HAP-1 (cell line): ENCODE results near the gene BCKDHB.
A peak's percentile ranks its signal among the peaks of the same experiment; 100 is the strongest.
"Not testable (repeated sequence)": the region's sequence is repeated elsewhere in the genome, so short reads cannot be mapped to it uniquely, and the experiment has no call there.

ENCODE experiments used
- DNase-seq, 2 experiments: peaks; one replicate each; pipeline ENCODE4 v3.0.0-alpha.2; 2016 to 2020; ENCODE audit warnings: low spot score in 2 of 2
- H3K27me3 ChIP-seq: fragments of 250-450 bp; sonication (Bioruptor Pico); 2 replicates; pipeline ENCODE4 v1.5.1; 2020; ENCODE audit warnings: low read depth, mild to moderate bottlenecking, moderate library complexity
- H3K36me3 ChIP-seq: fragments of 250-450 bp; sonication (Bioruptor Pico); replicated peaks from 2 replicates; pipeline ENCODE4 v1.5.1; 2020; ENCODE audit warnings: mild to moderate bottlenecking
- H3K4me1 ChIP-seq: fragments of 250-450 bp; sonication (Bioruptor Pico); 2 replicates; pipeline ENCODE4 v1.5.1; 2020; ENCODE audit warnings: mild to moderate bottlenecking
- H3K4me3 ChIP-seq: fragments of 250-450 bp; sonication (Bioruptor Pico); 2 replicates; pipeline ENCODE4 v1.5.1; 2020; ENCODE audit warnings: mild to moderate bottlenecking, moderate library complexity
- H3K9me3 ChIP-seq: fragments of 250-450 bp; sonication (Bioruptor Pico); 2 replicates; pipeline ENCODE4 v1.5.1; 2020; ENCODE audit warnings: mild to moderate bottlenecking, moderate library complexity
- in situ Hi-C: fragments of 300-500 bp; cut with MboI; formaldehyde crosslinking; loops from 3 replicates; pipeline ENCODE4 v1.14.3; 2020; ENCODE audit warnings: low sequenced_read_pairs, inconsistent platforms, mixed read lengths

The BCKDHB gene

DNA sequence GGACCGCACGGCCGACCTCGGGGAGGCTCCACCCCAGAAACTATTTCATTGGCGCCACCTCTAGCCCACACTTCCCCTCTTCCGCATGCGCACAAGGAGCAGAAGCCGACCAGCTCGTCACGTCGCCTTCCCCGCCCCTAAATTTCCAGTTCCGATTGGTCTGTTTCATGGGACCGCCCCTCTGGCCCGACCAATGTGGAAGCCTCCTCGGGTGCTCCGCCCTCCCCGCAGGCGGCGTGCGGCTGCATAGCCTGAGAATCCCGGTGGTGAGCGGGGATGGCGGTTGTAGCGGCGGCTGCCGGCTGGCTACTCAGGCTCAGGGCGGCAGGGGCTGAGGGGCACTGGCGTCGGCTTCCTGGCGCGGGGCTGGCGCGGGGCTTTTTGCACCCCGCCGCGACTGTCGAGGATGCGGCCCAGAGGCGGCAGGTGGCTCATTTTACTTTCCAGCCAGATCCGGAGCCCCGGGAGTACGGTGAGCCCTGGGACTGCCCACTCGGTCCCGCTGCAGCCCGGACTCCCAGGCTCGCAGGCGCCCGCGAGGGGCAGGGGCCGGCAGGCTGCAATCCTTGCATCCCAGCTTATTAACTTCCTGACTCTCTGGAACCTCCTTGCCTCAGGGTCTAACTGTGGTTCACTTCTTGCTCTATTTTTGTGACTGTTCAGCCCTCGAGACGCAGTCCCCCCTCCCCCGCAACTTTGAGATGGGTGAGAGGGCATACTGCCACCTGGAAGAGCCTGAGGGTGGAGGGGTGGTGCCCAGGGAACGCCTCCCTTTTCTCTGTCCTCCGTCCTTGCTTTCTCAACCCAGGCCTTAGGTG lies at the start of gene BCKDHB:
TSS of gene BCKDHB (plus strand) at position 254 of the 818 bp plus-strand sequence. CDS start at position 277, 23 bp downstream.
- Histone ChIP-seq H3K4me3 (peak within 1 kb of the TSS; percentile 93), H3K9me3 (no peaks in the 10 kb centered on the region), H3K36me3 (0 out of 2 replicates have a peak, but pooled peaks cover 2% of the 10 kb centered on the region), H3K4me1 (peaks cover 7% of the 10 kb centered on the region), H3K27me3 (peaks cover 3% of the 10 kb centered on the region; the same call in 1 of the 2 replicates)
- in situ Hi-C loops: no loop called here
- DNase-seq: peak; percentile 94 to 99

DNA sequence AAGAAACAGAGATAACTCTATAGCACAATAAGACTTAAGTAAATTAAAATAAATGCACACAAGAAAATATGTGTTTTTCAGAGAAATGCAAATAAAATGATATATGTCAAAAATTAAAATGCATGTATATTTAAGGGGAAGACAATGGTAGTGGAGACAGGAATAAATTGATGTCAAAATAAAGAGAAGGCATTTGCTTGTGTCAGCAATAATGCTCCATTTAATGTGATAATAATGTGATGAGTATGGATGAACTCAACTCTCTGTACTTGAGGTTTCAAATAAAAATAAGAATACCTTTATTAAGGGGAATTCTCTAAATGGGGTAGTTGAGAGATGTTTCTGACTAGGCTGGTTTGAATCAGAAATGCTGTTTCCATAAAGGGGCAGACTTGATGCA lies 45.7 kb upstream of the BCKDHB start:
- Histone ChIP-seq H3K4me1 (no peaks in the 10 kb centered on the region), H3K9me3 (no peaks in the 10 kb centered on the region), H3K36me3 (no peaks in the 10 kb centered on the region), H3K27me3 (no peaks in the 10 kb centered on the region), H3K4me3 (no peak overlapping the region)
- no peak for DNase-seq
- in situ Hi-C loops: no loop called here

DNA sequence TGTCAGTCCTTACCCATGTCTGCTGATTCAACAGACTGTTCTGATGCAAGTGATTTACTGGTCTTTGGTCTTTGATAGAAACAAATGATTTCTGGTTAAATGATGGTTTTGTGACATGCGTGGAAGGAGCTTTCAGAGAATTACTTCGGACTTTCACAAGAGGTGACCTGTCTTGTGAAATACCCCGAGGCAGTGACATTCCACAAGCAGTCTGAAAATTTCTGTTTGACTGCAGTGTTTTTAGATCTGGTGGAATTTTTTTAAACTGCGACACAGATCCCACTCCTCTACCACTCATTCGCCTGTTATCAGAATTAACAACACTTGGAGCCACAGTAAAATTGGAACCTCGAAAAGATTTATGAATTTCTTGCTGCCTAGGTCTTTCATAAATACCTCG lies 38.3 kb upstream of the BCKDHB start:
- H3K36me3 ChIP-seq, DNase-seq, H3K9me3 ChIP-seq, H3K4me1 ChIP-seq, in situ Hi-C loops, H3K27me3 ChIP-seq, H3K4me3 ChIP-seq: not testable (repeated sequence)

DNA sequence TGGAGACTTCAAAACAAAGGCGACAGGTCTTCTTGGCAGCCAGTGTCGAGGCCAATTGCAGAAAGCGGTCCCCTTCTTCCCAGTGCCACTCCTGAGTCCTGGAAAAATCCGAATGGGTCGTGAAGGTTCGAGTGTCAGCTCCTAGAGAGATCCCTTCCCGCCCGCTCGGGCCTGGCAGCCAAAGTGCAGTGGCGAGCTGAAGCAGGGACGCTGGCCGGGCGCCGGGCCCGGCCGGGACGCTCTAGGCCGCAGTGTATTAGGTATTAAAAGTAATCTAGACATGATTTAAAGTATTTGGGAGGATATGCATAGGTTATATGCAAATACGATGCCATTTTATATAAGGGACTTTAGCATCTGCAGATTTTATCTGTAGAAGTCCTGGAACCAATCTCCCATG lies 36.0 kb upstream of the BCKDHB start:
- H3K9me3 ChIP-seq, H3K4me3 ChIP-seq, in situ Hi-C loops, H3K36me3 ChIP-seq, H3K4me1 ChIP-seq, H3K27me3 ChIP-seq, DNase-seq: not testable (repeated sequence)

DNA sequence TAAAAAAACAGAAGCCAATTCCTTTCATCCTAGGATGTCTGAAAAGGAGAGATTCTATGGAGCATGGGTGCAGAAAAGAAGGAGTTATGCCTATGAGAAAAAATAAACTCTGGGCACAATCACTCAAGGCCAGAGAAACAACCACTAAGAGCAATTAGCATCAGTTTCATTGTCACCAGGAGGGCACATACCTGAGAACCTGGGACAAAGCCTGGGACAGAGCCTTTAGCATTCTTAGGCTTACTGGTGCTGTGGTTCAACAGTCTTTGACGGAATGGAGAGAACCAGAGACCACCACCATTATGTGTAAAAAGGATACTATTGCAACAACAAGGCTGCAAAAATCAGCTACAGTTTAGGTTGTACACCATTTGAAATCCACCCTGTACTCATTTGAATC lies 29.4 kb upstream of the BCKDHB start:
- Histone ChIP-seq H3K27me3 (no peaks in the 10 kb centered on the region), H3K9me3 (no peaks in the 10 kb centered on the region), H3K4me1 (no peaks in the 10 kb centered on the region), H3K4me3 (no peak overlapping the region), H3K36me3 (no peaks in the 10 kb centered on the region)
- no peak for DNase-seq
- in situ Hi-C loops: no loop called here

DNA sequence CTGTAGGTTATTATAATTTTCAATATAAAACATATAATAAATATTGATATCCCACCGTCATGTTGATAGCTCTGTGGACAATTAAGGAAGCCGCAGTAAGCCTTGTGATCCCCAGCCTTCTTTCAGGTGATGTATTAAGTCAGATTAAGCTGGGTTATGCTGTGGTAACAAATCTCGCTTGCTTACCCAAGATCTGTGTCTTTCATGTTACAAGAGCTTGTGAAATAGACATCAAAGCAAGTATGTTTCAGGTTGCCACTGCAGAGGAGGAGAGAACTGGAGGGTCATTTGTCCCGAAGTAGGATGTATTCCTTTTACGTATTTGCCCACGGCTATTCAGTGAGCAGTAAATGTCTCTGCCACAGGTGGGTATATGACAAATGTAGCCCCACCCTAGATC lies 17.8 kb upstream of the BCKDHB start:
- no peaks in the 10 kb centered on the region for H3K36me3 ChIP-seq
- 0 out of 2 replicates have a peak, but pooled peaks cover 4% of the 10 kb centered on the region for H3K4me1 ChIP-seq
- peaks cover 7% of the 10 kb centered on the region for H3K27me3 ChIP-seq
- in situ Hi-C loops: no loop called here
- DNase-seq: no peak
- no peaks in the 10 kb centered on the region for H3K9me3 ChIP-seq
- H3K4me3 ChIP-seq: no peak overlapping the region

DNA sequence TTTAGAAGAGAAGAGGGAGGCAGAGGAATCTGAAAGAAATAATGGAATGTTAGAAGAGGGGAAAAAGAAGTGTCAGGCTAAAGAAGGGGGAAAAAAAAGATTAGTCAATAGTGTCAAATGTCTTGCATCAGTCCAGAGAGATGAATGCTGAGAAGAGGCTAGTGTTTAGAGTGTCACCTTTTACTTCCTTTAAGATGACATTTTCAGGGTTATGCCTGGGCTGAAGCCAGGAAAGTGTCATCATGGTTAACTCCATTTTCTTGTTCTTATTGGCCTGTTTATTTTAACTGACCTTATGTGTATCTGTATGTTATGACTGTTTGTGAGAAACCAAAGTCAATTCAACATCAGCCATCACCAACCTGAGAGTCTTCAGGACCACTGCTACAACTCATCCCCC lies 15.0 kb upstream of the BCKDHB start:
- no peaks in the 10 kb centered on the region for H3K9me3 ChIP-seq
- in situ Hi-C loops: no loop called here
- H3K4me3 ChIP-seq: no peak overlapping the region
- no peak for DNase-seq
- 0 out of 2 replicates have a peak, but pooled peaks cover 4% of the 10 kb centered on the region for H3K4me1 ChIP-seq
- H3K27me3 ChIP-seq: peaks cover 10% of the 10 kb centered on the region
- no peaks in the 10 kb centered on the region for H3K36me3 ChIP-seq

DNA sequence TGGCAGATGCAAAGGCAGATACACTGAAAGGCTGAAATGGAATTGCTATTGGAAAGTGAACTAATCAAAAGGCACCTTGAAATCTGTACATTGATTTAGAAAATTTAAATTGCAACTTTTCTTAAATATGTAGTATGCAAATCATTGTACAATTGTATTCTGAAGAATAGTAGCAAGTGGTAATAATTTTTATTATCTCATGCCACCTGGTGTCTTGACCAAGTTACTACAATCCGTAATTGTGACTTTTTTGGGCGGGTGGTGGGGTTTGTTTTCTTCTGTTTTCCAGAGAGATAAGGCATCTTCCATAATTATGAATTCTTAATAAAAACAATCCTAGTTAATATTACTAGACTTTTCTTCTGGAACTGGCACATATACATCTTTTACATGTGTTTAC lies 12.5 kb upstream of the BCKDHB start:
- 0 out of 2 replicates have a peak, but pooled peaks cover 4% of the 10 kb centered on the region for H3K4me1 ChIP-seq
- peaks cover 15% of the 10 kb centered on the region for H3K27me3 ChIP-seq
- H3K9me3 ChIP-seq: no peaks in the 10 kb centered on the region
- in situ Hi-C loops: no loop called here
- H3K4me3 ChIP-seq: no peak overlapping the region
- no peaks in the 10 kb centered on the region for H3K36me3 ChIP-seq
- DNase-seq: peak; percentile 11 to 16

DNA sequence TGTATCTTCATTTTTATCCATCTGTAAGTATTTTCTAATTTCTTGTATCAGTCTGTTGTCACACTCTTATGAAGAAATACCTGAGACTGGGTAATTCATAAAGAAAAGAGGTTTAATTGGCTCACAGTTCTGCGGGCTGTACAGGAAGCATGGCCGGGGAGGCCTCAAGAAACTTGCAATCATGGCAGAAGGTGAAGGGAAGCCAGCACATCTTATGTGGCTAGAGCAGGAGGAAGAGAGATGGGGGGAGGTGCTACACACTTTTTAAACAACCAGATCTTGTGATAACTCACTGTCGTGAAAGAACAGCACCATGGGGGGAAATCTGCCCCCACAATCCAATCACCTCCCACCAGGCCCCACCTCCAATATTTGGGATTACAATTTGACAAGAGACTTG lies 10.9 kb upstream of the BCKDHB start:
- H3K36me3 ChIP-seq: no peaks in the 10 kb centered on the region
- no peak for DNase-seq
- no peaks in the 10 kb centered on the region for H3K9me3 ChIP-seq
- H3K4me3 ChIP-seq: no peak overlapping the region
- no peaks in the 10 kb centered on the region for H3K4me1 ChIP-seq
- in situ Hi-C loops: no loop called here
- H3K27me3 ChIP-seq: peaks cover 15% of the 10 kb centered on the region

DNA sequence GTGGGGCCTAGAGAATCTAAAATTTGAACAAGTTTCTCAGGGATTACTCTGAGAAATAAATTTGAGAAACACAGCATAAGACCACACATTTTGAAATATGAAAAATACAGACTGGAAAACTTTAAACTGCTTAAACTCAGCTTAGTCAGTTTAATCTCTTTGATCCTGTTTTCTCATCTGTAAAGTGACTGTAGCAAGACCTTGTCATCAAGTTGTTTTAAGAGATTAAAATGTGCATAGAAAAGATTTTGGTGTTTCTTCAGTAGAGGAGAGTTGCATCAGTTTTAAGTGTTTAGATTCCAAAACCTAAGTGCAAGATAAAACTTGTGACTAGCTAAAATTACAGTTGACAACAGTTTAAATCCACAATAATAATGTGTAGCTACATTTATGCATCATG lies 8.1 kb upstream of the BCKDHB start:
- H3K36me3 ChIP-seq: no peaks in the 10 kb centered on the region
- no peaks in the 10 kb centered on the region for H3K9me3 ChIP-seq
- H3K4me1 ChIP-seq: no peaks in the 10 kb centered on the region
- H3K4me3 ChIP-seq: no peak overlapping the region
- DNase-seq: no peak
- in situ Hi-C loops: no loop called here
- H3K27me3 ChIP-seq: peaks cover 18% of the 10 kb centered on the region

DNA sequence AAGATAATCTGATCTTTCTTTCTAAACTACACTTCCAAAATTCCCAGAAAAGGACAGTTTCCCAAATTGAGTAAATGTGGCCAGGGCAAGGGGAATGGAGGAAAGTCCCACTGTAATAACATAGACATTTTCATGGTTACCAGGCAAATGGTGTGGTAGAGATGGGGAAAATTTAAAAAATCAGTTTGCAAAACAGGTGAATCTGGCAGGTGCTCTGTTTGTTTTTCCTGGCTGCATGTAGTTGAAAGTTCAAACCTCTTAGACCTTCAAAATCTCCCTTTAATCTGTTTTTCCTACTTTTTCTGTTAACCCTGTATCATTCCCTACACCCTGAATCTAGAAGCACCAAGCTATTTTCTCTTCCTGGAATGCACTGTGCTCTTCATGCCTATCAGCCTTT lies 2.0 kb upstream of the BCKDHB start:
- H3K4me3 ChIP-seq: no peak overlapping the region
- in situ Hi-C loops: no loop called here
- H3K4me1 ChIP-seq: peaks cover 7% of the 10 kb centered on the region
- no peak for DNase-seq
- H3K36me3 ChIP-seq: 0 out of 2 replicates have a peak, but pooled peaks cover 2% of the 10 kb centered on the region
- H3K27me3 ChIP-seq: peaks cover 5% of the 10 kb centered on the region; the same call in 1 of the 2 replicates
- H3K9me3 ChIP-seq: no peaks in the 10 kb centered on the region

DNA sequence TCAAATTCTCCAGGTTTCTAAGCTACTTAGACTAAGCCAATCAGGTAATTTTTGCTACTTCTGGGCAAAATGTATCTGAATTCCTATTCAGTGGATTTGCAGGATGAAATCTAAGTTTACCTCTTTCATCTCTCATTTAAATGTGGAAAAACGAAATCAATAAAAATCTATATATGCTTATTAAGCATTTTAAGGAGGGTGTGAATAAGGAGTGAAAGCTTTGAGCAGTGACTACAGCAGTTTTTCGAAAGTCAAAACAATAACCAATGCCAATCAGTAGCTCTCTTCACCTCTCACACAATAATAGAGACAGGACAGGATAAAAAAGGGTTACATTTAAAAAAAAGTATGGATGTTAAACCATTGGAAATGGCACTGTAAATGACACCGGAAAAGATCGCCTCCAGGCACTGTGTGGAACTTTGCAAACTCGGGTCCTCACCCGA lies 476 bp upstream of the BCKDHB start:
- Histone ChIP-seq H3K4me1 (peaks cover 7% of the 10 kb centered on the region), H3K9me3 (no peaks in the 10 kb centered on the region), H3K36me3 (0 out of 2 replicates have a peak, but pooled peaks cover 2% of the 10 kb centered on the region), H3K4me3 (peak overlapping the region; percentile 93), H3K27me3 (peaks cover 3% of the 10 kb centered on the region; the same call in 1 of the 2 replicates)
- DNase-seq: peak in 1 of 2 experiments; percentile 9
- in situ Hi-C loops: no loop called here

DNA sequence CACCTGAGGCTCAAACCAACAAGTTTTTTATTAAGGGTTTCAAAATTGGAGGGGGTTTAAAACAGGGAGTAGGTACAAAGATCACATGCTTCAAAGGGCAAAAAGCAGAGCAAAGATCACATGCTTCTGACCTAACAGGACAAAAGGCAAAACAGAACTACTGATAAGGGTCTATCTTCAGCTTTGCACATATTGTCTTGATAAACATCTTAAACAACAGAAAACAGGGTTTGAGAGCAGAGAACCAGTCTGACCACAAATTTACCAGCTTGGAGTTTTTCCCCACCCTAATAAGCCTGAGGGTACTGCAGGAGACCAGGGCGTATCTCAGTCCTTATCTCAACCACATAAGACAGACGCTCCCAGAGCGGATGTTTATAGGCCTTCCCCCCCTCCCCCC lies 16.1 kb downstream of the BCKDHB start:
- H3K4me3 ChIP-seq, DNase-seq, H3K36me3 ChIP-seq, H3K27me3 ChIP-seq, H3K4me1 ChIP-seq, H3K9me3 ChIP-seq, in situ Hi-C loops: not testable (repeated sequence)

DNA sequence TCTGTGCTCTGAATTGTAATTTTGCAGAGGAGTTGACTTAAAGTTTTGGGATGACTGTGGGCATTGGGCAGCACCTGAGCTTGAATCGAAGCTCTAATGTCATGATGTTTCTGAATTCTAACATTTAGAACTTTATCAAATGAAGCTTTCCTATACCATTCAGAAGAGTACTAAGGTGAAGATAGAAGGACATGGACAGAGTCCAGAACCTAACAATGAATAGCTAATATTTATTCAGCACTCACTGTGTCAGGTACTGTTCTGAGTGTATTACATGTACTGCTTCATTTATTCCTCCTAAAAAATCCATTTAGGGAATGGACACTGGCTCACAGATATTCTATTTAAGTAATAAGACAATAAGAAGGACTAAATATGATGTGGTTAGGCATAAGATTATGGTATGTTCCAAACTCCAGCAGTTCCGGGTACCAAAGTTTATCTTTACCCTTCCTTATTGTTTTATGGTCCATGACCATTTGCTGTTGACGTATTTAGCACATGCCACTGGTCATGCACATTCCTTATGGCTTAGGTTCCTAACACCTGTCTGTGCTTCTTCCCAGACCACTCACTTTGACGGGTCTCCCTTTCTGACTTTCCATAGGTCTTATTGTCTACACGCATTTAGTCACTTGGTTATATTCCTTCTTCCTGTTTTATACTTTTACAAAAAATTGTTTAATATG lies 20.3 kb downstream of the BCKDHB start:
- Histone ChIP-seq H3K4me3 (no peak overlapping the region), H3K4me1 (no peaks in the 10 kb centered on the region), H3K27me3 (no peaks in the 10 kb centered on the region), H3K36me3 (no peaks in the 10 kb centered on the region), H3K9me3 (no peaks in the 10 kb centered on the region)
- in situ Hi-C loops: no loop called here
- DNase-seq: no peak
